Activated T-helper 2 cell treated with anti-CD3 and anti-CD28 coated beads, Interferon-gamma antibody, Interleukin-2, Interleukin-4, amounts not matched to agents 10 μg/mL and 5 μg/mL and 100 μg/mL, durations not matched to agents 14 hours and 24 hours and 36 hours (primary cell): ENCODE results near the gene AQP3. TPM values are rescaled to one million over a fixed set of nuclear protein-coding genes. Genes with fewer than 3 reads are reported as not detected.
"Not testable (repeated sequence)": the region's sequence is repeated elsewhere in the genome, so short reads cannot be mapped to it uniquely, and the experiment has no call there.

Experiments used
- DNase-seq: peaks from one replicate; pipeline ENCODE4 v3.0.0; 2021; ENCODE audit warnings: low spot score
- H3K27ac Mint-ChIP-seq: one replicate; pipeline ENCODE4 v1.8.0; 2021; ENCODE audit warnings: mixed read lengths
- H3K27me3 Mint-ChIP-seq: one replicate; pipeline ENCODE4 v1.8.0; 2021; ENCODE audit warnings: low read depth, mixed read lengths
- H3K36me3 Mint-ChIP-seq: one replicate; pipeline ENCODE4 v1.8.0; 2021; ENCODE audit warnings: low read depth, mixed read lengths
- H3K4me1 Mint-ChIP-seq: one replicate; pipeline ENCODE4 v1.8.0; 2021; ENCODE audit warnings: low read depth, mixed read lengths
- H3K4me3 Mint-ChIP-seq: one replicate; pipeline ENCODE4 v1.8.0; 2021; ENCODE audit warnings: low read depth, mild to moderate bottlenecking, moderate library complexity, mixed read lengths
- H3K9me3 Mint-ChIP-seq: one replicate; pipeline ENCODE4 v1.8.0; 2021; ENCODE audit warnings: mixed read lengths
- intact Hi-C: fragments of 100-400 bp; cut with micrococcal nuclease; formaldehyde crosslinking; loops from one replicate; pipeline ENCODE4 v1.15.1; 2023
- total RNA-seq: library from RNA; stranded (reverse); gene quantifications from 2 replicates; pipeline ENCODE4 v1.2.3, GENCODE V29; 2022

The AQP3 gene
- total RNA-seq, 1 donor from 2014 or later, result 2.1 TPM

GRCh38 chr9:33393581-33393980 lies 53.8 kb downstream of the AQP3 start:
- no peaks in the 10 kb centered on the region for H3K27me3 Mint-ChIP-seq
- intact Hi-C loops, result no loop called here
- no peaks in the 10 kb centered on the region for H3K4me1 Mint-ChIP-seq
- no peaks in the 10 kb centered on the region for H3K9me3 Mint-ChIP-seq
- no peak overlapping the region for H3K27ac Mint-ChIP-seq
- no peak overlapping the region for H3K4me3 Mint-ChIP-seq
- DNase-seq, result no peak
- H3K36me3 Mint-ChIP-seq, result no peaks in the 10 kb centered on the region

GRCh38 chr9:33392591-33393021 lies 54.8 kb downstream of the AQP3 start:
- H3K4me3 Mint-ChIP-seq, H3K27me3 Mint-ChIP-seq, DNase-seq, H3K36me3 Mint-ChIP-seq, intact Hi-C loops, H3K27ac Mint-ChIP-seq, H3K4me1 Mint-ChIP-seq, H3K9me3 Mint-ChIP-seq: not testable (repeated sequence)

Other genes with a start within 250 kb of the AQP3 start
- not detected in 2 replicates for gene SPINK4, start 207.4 kb downstream of the AQP3 start, total RNA-seq
- 62.0 and 68.9 TPM in 2 replicates for gene BAG1, start 182.9 kb downstream of the AQP3 start, total RNA-seq
- gene CHMP5, start 182.5 kb downstream of the AQP3 start, total RNA-seq, result 54.5 and 57.6 TPM in 2 replicates
- 36.9 and 37.2 TPM in 2 replicates for gene NFX1, start 157.1 kb downstream of the AQP3 start, total RNA-seq
- not detected in 2 replicates for gene AQP7, start 45.0 kb downstream of the AQP3 start, total RNA-seq
- 61.9 and 65.3 TPM in 2 replicates for gene NOL6, start 26.3 kb upstream of the AQP3 start, total RNA-seq
- gene ANKRD18B, start 76.7 kb upstream of the AQP3 start, total RNA-seq, result 1.6 and 2.6 TPM in 2 replicates